Measurements from ENCODE around the gene FAM20A. TPM values are rescaled to one million over a fixed set of nuclear protein-coding genes. Genes with fewer than 3 reads are reported as not detected.
A peak's percentile ranks its signal among the peaks of the same experiment; 100 is the strongest.

FAM20A gene
- total and polyA plus RNA-seq, 7 donors = 0.46 to 10.0 (median 5.4) TPM

- intact Hi-C loops (cut with DNase I) = no loop called here
- Histone ChIP-seq H3K36me3 (no peaks in the 10 kb centered on the region), H3K27me3 (no peaks in the 10 kb centered on the region), H3K9me3 (no peaks in the 10 kb centered on the region), H3K4me1 (no peaks in the 10 kb centered on the region), H3K27ac (peak overlapping the region in 1 of 4 donors; percentile 37), H3K4me3 (no peak overlapping the region)
- TF ChIP-seq EP300 (IDR thresholded peaks at IDR 0.05) = no peak
- TF ChIP-seq POLR2AphosphoS5 (IDR thresholded peaks at IDR 0.05) = no peak
- TF ChIP-seq, protein P1, sequence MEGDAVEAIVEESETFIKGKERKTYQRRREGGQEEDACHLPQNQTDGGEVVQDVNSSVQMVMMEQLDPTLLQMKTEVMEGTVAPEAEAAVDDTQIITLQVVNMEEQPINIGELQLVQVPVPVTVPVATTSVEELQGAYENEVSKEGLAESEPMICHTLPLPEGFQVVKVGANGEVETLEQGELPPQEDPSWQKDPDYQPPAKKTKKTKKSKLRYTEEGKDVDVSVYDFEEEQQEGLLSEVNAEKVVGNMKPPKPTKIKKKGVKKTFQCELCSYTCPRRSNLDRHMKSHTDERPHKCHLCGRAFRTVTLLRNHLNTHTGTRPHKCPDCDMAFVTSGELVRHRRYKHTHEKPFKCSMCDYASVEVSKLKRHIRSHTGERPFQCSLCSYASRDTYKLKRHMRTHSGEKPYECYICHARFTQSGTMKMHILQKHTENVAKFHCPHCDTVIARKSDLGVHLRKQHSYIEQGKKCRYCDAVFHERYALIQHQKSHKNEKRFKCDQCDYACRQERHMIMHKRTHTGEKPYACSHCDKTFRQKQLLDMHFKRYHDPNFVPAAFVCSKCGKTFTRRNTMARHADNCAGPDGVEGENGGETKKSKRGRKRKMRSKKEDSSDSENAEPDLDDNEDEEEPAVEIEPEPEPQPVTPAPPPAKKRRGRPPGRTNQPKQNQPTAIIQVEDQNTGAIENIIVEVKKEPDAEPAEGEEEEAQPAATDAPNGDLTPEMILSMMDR (IDR thresholded peaks at IDR 0.05) = no peak
- no peak for TF ChIP-seq POLR2A (IDR thresholded peaks at IDR 0.05)
- DNase-seq = no peak
- WGBS, 2 donors = 71 to 73% methylated on average over 3 of the region's 3 CpGs
These were observed 35.3 kb downstream of the FAM20A start for GRCh38 chr17:68565661-68566441.

DNA sequence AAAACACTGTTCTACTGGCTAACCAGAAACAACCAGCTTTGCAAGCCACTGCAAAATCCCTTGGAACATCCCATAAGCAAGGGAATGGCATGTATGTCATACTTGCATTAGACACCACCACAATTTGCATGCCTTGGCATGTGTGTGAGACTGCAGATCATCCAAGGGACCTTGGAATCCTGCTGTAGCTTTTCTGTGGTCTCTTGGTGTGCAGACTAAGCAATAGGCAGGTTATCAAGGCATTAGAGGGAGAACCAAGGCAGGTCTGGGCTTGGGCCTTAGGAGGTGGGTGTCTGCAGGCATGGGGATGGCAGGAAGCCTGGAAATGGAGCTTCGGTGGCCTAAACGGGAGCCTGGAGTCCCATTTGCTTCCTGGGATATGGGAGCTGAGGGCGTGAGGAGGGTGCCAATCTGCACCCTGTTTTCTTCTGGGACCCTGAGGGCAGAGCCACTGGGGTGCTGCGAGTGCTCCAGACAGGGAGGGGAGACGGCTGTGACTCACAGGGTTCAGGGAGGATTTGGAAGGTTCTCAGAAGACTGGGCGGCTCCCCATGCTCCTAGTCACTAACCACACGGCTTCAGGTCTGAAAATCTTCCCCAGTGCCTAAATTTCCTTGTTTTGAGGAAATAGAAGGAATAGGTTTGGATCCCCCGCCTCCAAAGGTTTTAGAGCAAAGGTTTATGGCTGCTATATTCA lies 36.6 kb downstream of the FAM20A start:
- intact Hi-C loops (cut with DNase I) = no loop called here
- no peak overlapping the region for H3K4me3 ChIP-seq
- 83 to 90% methylated on average over 8 of the region's 8 CpGs for WGBS, 2 donors
- DNase-seq = no peak
- no peak overlapping the region for H3K27ac ChIP-seq
- no peaks in the 10 kb centered on the region for H3K9me3 ChIP-seq
- no peaks in the 10 kb centered on the region for H3K36me3 ChIP-seq
- no peaks in the 10 kb centered on the region for H3K4me1 ChIP-seq
- TF ChIP-seq, protein P1 (IDR thresholded peaks at IDR 0.05) = no peak
- TF ChIP-seq EP300 (IDR thresholded peaks at IDR 0.05) = no peak
- no peak for TF ChIP-seq POLR2A (IDR thresholded peaks at IDR 0.05)
- no peak for TF ChIP-seq POLR2AphosphoS5 (IDR thresholded peaks at IDR 0.05)
- H3K27me3 ChIP-seq = no peaks in the 10 kb centered on the region

DNA sequence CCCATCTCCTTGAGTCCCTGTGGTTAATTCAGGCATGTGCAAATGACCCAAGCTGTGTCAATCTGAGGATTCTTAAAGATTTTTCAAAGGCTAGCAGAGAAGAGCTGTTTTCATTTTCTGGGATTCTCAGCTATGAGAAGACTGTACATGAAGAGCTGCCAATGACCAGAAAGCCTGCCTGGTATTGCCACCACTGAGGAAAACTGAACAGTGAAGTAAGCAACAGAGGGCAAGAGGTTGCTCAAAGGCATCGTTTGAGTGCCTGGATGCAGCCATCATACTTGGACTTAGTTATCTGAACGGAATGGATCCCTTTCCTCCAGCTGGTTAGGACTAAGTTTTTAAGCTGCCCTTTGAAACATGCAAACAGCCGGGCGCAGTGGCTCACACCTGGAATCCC lies 38.4 kb downstream of the FAM20A start:
- TF ChIP-seq, protein P1 (IDR thresholded peaks at IDR 0.05) = no peak
- TF ChIP-seq POLR2A (IDR thresholded peaks at IDR 0.05) = no peak
- no peak for TF ChIP-seq POLR2AphosphoS5 (IDR thresholded peaks at IDR 0.05)
- no peak for TF ChIP-seq EP300 (IDR thresholded peaks at IDR 0.05)
- H3K4me3 ChIP-seq = no peak overlapping the region

DNA sequence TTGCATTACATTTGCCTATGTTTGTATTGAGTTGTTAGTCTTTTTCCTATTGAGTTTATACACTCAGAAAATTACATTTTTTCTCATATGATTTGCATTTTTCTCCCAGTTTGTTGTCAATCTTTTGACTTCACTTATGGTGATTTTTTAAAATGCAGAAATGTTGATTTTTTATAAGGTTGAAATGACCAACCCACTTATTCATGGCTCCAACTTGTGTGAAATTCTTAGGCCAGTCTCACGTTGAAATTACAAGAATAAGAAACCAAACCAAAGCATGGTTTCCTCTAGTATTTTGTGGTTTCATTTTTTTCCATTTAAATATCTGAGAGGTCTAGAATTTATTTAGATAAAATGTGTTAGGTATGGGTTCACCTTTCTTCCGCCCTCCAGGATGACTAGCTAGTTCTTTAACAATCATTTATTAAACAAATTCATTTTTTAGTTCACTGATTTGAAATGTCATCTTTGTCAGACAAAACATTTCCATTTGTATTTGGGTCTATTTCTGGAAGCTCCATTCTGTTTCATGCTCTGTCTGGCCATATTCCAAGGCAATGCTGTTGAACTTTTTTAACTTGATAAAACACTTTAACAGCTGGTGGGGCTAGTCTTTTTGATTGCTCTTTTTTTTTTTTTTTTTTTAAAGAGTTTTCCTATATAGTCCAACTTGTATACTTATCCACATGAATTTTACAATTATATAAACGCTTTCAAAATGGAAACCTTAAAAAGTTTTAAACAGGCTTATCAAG lies 40.0 kb downstream of the FAM20A start:
- 63 to 78% methylated on average over 3 of the region's 3 CpGs for WGBS, 2 donors

More for the DNA sequence above, 38.4 kb downstream of the FAM20A start:
- Histone ChIP-seq H3K9me3 (no peaks in the 10 kb centered on the region), H3K36me3 (no peaks in the 10 kb centered on the region), H3K27me3 (no peaks in the 10 kb centered on the region), H3K27ac (no peak overlapping the region), H3K4me1 (no peaks in the 10 kb centered on the region)
- 79 to 85% methylated on average over 4 of the region's 4 CpGs for WGBS, 2 donors
- no peak for DNase-seq
- intact Hi-C loops (cut with DNase I) = no loop called here

More for the DNA sequence above, 40.0 kb downstream of the FAM20A start:
- Histone ChIP-seq H3K27me3 (no peaks in the 10 kb centered on the region), H3K9me3 (no peaks in the 10 kb centered on the region), H3K27ac (no peak overlapping the region), H3K4me1 (no peaks in the 10 kb centered on the region), H3K36me3 (no peaks in the 10 kb centered on the region), H3K4me3 (no peak overlapping the region)
- intact Hi-C loops (cut with DNase I) = no loop called here
- TF ChIP-seq POLR2A (IDR thresholded peaks at IDR 0.05) (no peak), POLR2AphosphoS5 (IDR thresholded peaks at IDR 0.05) (no peak), EP300 (IDR thresholded peaks at IDR 0.05) (no peak)
- TF ChIP-seq, protein P1 (IDR thresholded peaks at IDR 0.05) = no peak
- no peak for DNase-seq

Data from sigmoid colon (tissue), 7 donors.